ENCODE data around the gene GHR. TPM values are rescaled to one million over a fixed set of nuclear protein-coding genes. Genes with fewer than 3 reads are reported as not detected.

The GHR gene
- total and polyA plus RNA-seq, 7 donors: 0.46 to 22.8 (median 9.1) TPM

DNA sequence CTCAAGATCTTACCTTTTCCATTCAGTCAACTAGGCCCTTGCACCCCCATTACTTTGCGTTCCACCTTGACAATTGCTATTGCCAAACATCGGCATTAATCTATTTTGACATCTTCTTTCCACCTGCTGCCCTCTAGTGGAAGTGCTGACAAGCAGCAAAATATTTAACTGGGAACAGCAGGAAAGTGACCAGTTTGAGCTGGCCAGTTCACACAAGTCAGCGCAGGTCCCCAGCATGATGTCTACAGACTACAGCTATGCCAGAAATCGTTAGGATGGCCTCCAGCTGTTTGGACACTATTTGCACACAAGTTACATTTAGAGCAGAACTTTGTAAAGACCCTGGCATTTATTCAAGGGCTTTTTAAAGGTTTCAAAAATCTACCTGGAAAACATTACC lies 160.1 kb downstream of the GHR start:
- H3K4me1 ChIP-seq: peaks cover 0 to 35% (median 22%) of the 10 kb centered on the region in 4 donors
- no peaks in the 10 kb centered on the region for H3K9me3 ChIP-seq
- intact Hi-C loops (cut with DNase I): loop anchor here (1.0 kb wide), 1 partner anchor 159 kb away; no protein-coding TSS in a partner anchor
- TF ChIP-seq CTCF (IDR thresholded peaks at IDR 0.05) (peak; percentile 17 to 82 (median 74)), POLR2A (IDR thresholded peaks at IDR 0.05) (no peak), EP300 (IDR thresholded peaks at IDR 0.05) (no peak), POLR2AphosphoS5 (IDR thresholded peaks at IDR 0.05) (peak in 1 of 4 donors; percentile 29)
- DNase-seq: peak; percentile 86
- no peaks in the 10 kb centered on the region for H3K36me3 ChIP-seq
- no peak overlapping the region for H3K4me3 ChIP-seq
- H3K27ac ChIP-seq: no peak overlapping the region
- no peaks in the 10 kb centered on the region for H3K27me3 ChIP-seq
- 5 to 17% methylated on average over 4 of the region's 4 CpGs for WGBS, 2 donors

GRCh38 chr5:42586625-42587024 lies 163.4 kb downstream of the GHR start:
- Histone ChIP-seq H3K4me1 (peaks cover 0 to 58% (median 41%) of the 10 kb centered on the region in 4 donors), H3K36me3 (no peaks in the 10 kb centered on the region), H3K4me3 (no peak overlapping the region), H3K27me3 (no peaks in the 10 kb centered on the region), H3K9me3 (no peaks in the 10 kb centered on the region), H3K27ac (peak overlapping the region in 2 of 4 donors; percentile 34 to 44)
- TF ChIP-seq EP300 (IDR thresholded peaks at IDR 0.05) (no peak), POLR2A (IDR thresholded peaks at IDR 0.05) (no peak), POLR2AphosphoS5 (IDR thresholded peaks at IDR 0.05) (peak in 2 of 4 donors; percentile 53 to 54), CTCF (IDR thresholded peaks at IDR 0.05) (no peak)
- 24 to 25% methylated on average over 4 of the region's 4 CpGs for WGBS, 2 donors
- peak; percentile 72 for DNase-seq
- intact Hi-C loops (cut with DNase I): loop anchor here (1.0 kb wide), 1 partner anchor 163 kb away; the partner anchor contains the start of gene GHR

DNA sequence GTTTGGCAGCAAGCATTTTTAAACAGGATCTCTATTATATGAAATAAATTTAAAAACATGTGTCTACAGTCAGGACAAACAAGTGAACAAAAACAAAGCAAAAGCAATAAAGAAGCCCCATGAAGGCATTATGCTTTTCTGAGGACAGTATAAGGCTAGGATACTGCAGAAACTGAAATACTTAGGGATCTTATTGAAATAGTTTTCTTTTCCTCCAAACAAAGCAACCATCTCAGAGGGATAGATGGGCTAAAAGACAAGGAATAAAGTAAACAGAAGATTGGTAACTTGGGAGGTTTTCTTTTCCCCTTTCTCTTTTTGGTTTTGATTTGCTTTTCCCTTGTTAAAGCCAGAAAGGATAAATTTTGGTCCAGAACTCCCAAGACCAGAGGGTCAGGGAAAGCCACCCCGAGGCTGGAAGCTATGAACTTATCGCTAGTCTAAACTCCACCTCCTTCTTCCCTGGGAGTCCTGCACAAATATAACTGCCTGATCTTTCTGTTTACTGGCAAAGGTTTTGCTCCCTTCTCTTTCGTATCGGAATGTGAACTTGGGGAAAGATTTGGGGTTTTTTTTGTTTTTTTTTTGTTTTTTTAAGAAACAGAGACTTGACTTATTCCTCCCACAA lies 164.0 kb downstream of the GHR start:
- no peaks in the 10 kb centered on the region for H3K36me3 ChIP-seq
- H3K27me3 ChIP-seq: no peaks in the 10 kb centered on the region
- no peak for DNase-seq
- WGBS, 2 donors: 74 to 87% methylated on average over 4 of the region's 4 CpGs
- peaks cover 0 to 61% (median 43%) of the 10 kb centered on the region in 4 donors for H3K4me1 ChIP-seq
- no peaks in the 10 kb centered on the region for H3K9me3 ChIP-seq
- peak overlapping the region in 3 of 4 donors; percentile 16 to 44 (median 34) for H3K27ac ChIP-seq
- TF ChIP-seq EP300 (IDR thresholded peaks at IDR 0.05) (no peak), CTCF (IDR thresholded peaks at IDR 0.05) (no peak), POLR2AphosphoS5 (IDR thresholded peaks at IDR 0.05) (no peak), POLR2A (IDR thresholded peaks at IDR 0.05) (no peak)
- intact Hi-C loops (cut with DNase I): no loop called here
- H3K4me3 ChIP-seq: no peak overlapping the region

DNA sequence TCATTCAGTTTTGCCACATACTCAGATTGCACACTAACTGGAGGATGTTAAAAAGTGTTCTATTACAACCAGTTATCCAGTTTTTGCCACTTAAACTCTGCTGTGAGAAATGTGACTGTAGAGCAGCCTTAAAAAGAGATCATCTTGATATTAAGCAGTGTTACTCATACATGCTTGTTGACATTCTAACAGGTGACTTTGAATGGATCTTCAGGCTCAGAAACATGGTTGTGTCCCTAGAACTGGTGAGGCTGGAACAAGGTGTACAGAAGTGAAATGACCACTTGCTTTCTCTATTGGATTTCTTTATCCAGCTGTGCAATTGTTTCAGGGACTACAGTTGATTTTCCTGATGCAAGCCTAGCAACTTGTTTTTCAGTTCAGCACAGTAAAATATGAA lies 167.3 kb downstream of the GHR start:
- intact Hi-C loops (cut with DNase I): no loop called here
- Histone ChIP-seq H3K27me3 (no peaks in the 10 kb centered on the region), H3K4me1 (peaks cover 0 to 56% (median 44%) of the 10 kb centered on the region in 4 donors), H3K36me3 (no peaks in the 10 kb centered on the region), H3K27ac (peak overlapping the region in 3 of 4 donors; percentile 22 to 58 (median 55)), H3K4me3 (peak overlapping the region in 1 of 4 donors; percentile 10), H3K9me3 (no peaks in the 10 kb centered on the region)
- no peak for DNase-seq
- TF ChIP-seq CTCF (IDR thresholded peaks at IDR 0.05): no peak
- TF ChIP-seq EP300 (IDR thresholded peaks at IDR 0.05): no peak
- TF ChIP-seq POLR2AphosphoS5 (IDR thresholded peaks at IDR 0.05): no peak
- TF ChIP-seq POLR2A (IDR thresholded peaks at IDR 0.05): no peak
